GM06990 (cell line): ENCODE results near the gene CAPN2.

Experiments
- DNase-seq: peaks from one replicate; pipeline ENCODE4 v3.0.0-alpha.2; 2011; ENCODE audit not compliant: insufficient read length; ENCODE audit errors: extremely low read depth
- H3K27me3 ChIP-seq: replicated peaks from 2 replicates; pipeline ENCODE4 v1.6.0; 2011; ENCODE audit warnings: low read length; ENCODE audit not compliant: control insufficient read depth, insufficient read depth
- H3K36me3 ChIP-seq: 2 replicates; pipeline ENCODE4 v1.5.1; 2011; ENCODE audit warnings: low read length; ENCODE audit not compliant: control insufficient read depth, insufficient read depth
- H3K4me3 ChIP-seq: replicated peaks from 2 replicates; pipeline ENCODE4 v1.5.1; 2011; ENCODE audit warnings: low read depth, mild to moderate bottlenecking, control low read depth, low read length
- CTCF ChIP-seq: IDR thresholded peaks from 2 replicates; pipeline ENCODE4 v1.5.1; 2011; ENCODE audit warnings: low read length, control low read depth, mild to moderate bottlenecking, inconsistent platforms; ENCODE audit not compliant: insufficient read depth, poor library complexity, severe bottlenecking

Gene CAPN2

GRCh38 chr1:223763251-223763650 is 50.9 kb downstream of the CAPN2 start:
- no peak for TF ChIP-seq CTCF
- H3K36me3 ChIP-seq, result peaks cover 16% of the 10 kb centered on the region

GRCh38 chr1:223763881-223764280 is 51.5 kb downstream of the CAPN2 start:
- Histone ChIP-seq H3K27me3 (no peaks in the 10 kb centered on the region), H3K36me3 (peaks cover 15% of the 10 kb centered on the region), H3K4me3 (no peak overlapping the region)
- TF ChIP-seq CTCF, result no peak
- no peak for DNase-seq

More at GRCh38 chr1:223763251-223763650, 50.9 kb downstream of the CAPN2 start:
- Histone ChIP-seq H3K4me3 (no peak overlapping the region), H3K27me3 (no peaks in the 10 kb centered on the region)
- DNase-seq, result no peak

- no peak for DNase-seq
- TF ChIP-seq CTCF, result no peak
- no peak overlapping the region for H3K4me3 ChIP-seq
Measured at GRCh38 chr1:223765036-223765718, 52.8 kb downstream of the CAPN2 start.

GRCh38 chr1:223765719-223766340 is 53.5 kb downstream of the CAPN2 start:
- Histone ChIP-seq H3K4me3 (no peak overlapping the region), H3K36me3 (peaks cover 12% of the 10 kb centered on the region), H3K27me3 (no peaks in the 10 kb centered on the region)
- DNase-seq, result no peak
- TF ChIP-seq CTCF, result no peak

More at GRCh38 chr1:223765036-223765718, 52.8 kb downstream of the CAPN2 start:
- peaks cover 13% of the 10 kb centered on the region for H3K36me3 ChIP-seq
- no peaks in the 10 kb centered on the region for H3K27me3 ChIP-seq

GRCh38 chr1:223770621-223771315 is 58.4 kb downstream of the CAPN2 start:
- H3K27me3 ChIP-seq, result no peaks in the 10 kb centered on the region
- TF ChIP-seq CTCF, result no peak
- H3K4me3 ChIP-seq, result no peak overlapping the region
- H3K36me3 ChIP-seq, result peaks cover 10% of the 10 kb centered on the region
- no peak for DNase-seq
